Measurements from ENCODE around the gene PLCD3. TPM values are rescaled to one million over a fixed set of nuclear protein-coding genes. Genes with fewer than 3 reads are reported as not detected.

PLCD3 gene
- total and polyA plus RNA-seq, 10 donors, result 1.5 to 9.9 (median 6.3) TPM

- Histone ChIP-seq H3K4me1 (peaks cover 14 to 47% (median 32%) of the 10 kb centered on the region in 6 donors), H3K36me3 (peaks cover 0 to 31% (median 0%) of the 10 kb centered on the region in 6 donors), H3K4me3 (peak overlapping the region; percentile 66 to 89 (median 71)), H3K27ac (peak overlapping the region; percentile 66 to 90 (median 86)), H3K9me3 (no peaks in the 10 kb centered on the region), H3K27me3 (replicated peaks in 1 of 7) (no peaks in the 10 kb centered on the region)
- DNase-seq, result peak; percentile 76
- 54 to 73% (median 61%) methylated on average over 19 to 21 of the region's 21 CpGs for WGBS, 5 donors
- TF ChIP-seq POLR2A (IDR thresholded peaks at IDR 0.05) (no peak), POLR2AphosphoS5 (IDR thresholded peaks at IDR 0.05) (no peak), CTCF (IDR thresholded peaks at IDR 0.05 in 8 of 11, conservative IDR thresholded peaks at IDR 0.05 in 3 of 11) (no peak)
- intact Hi-C loops (cut with DNase I; ENCODE audit: low total_unique reads), result loop anchor here (2.0 kb wide), 1 partner anchor 61 kb away; no protein-coding TSS in a partner anchor
These were observed 3.9 kb upstream of the PLCD3 start for GRCh38 chr17:45135978-45136791.

- Histone ChIP-seq H3K27ac (peak within 1 kb of the TSS; percentile 66 to 90 (median 86)), H3K27me3 (replicated peaks in 1 of 7) (no peaks in the 10 kb centered on the region)
- 5 to 7% (median 6%) methylated on average over 27 to 40 of the region's 40 CpGs for WGBS, 5 donors
These were observed 3.1 kb upstream of the PLCD3 start, which contains the start of gene ACBD4 for GRCh38 chr17:45135192-45135977. ACBD4 (plus strand) TSS chr17:45135687; CDS start chr17:45136145, 458 bp downstream.

GRCh38 chr17:45132572-45133463 lies 503 bp upstream of the PLCD3 start:
- WGBS, 5 donors, result 0 to 2% (median 1%) methylated on average over 29 to 71 of the region's 71 CpGs
- peaks cover 0 to 9% (median 0%) of the 10 kb centered on the region in 6 donors for H3K36me3 ChIP-seq
- H3K9me3 ChIP-seq, result no peaks in the 10 kb centered on the region
- peak; percentile 96 for DNase-seq
- peaks cover 14 to 79% (median 43%) of the 10 kb centered on the region in 6 donors for H3K4me1 ChIP-seq
- no peaks in the 10 kb centered on the region for H3K27me3 ChIP-seq (replicated peaks in 1 of 7)
- intact Hi-C loops (cut with DNase I; ENCODE audit: low total_unique reads), result no loop called here
- TF ChIP-seq CTCF (IDR thresholded peaks at IDR 0.05 in 8 of 11, conservative IDR thresholded peaks at IDR 0.05 in 3 of 11) (peak; percentile 69 to 92 (median 84)), POLR2A (IDR thresholded peaks at IDR 0.05) (peak in 1 of 3 donors; percentile 29), POLR2AphosphoS5 (IDR thresholded peaks at IDR 0.05) (peak; percentile 83 to 87 (median 85))
- peak overlapping the region; percentile 79 to 98 (median 94) for H3K27ac ChIP-seq
- H3K4me3 ChIP-seq, result peak overlapping the region; percentile 65 to 92 (median 80)

More at GRCh38 chr17:45135192-45135977, 3.1 kb upstream of the PLCD3 start, which contains the start of gene ACBD4:
- H3K4me3 ChIP-seq, result peak within 1 kb of the TSS; percentile 66 to 89 (median 71)
- H3K9me3 ChIP-seq, result no peaks in the 10 kb centered on the region
- TF ChIP-seq CTCF (IDR thresholded peaks at IDR 0.05 in 8 of 11, conservative IDR thresholded peaks at IDR 0.05 in 3 of 11) (peak; percentile 99 to 100 (median 100)), POLR2AphosphoS5 (IDR thresholded peaks at IDR 0.05) (peak; percentile 90 to 92 (median 92)), POLR2A (IDR thresholded peaks at IDR 0.05) (peak in 1 of 3 donors; percentile 36)
- DNase-seq, result peak; percentile 99
- H3K36me3 ChIP-seq, result peaks cover 0 to 31% (median 0%) of the 10 kb centered on the region in 6 donors
- H3K4me1 ChIP-seq, result peaks cover 14 to 55% (median 33%) of the 10 kb centered on the region in 6 donors
- intact Hi-C loops (cut with DNase I; ENCODE audit: low total_unique reads), result loop anchor here (2.0 kb wide), 1 partner anchor 61 kb away; no protein-coding TSS in a partner anchor
